Middle frontal gyrus (tissue), 1 donor: ENCODE data around the gene FMN1.

Experiments used
- DNase-seq: peaks from one replicate; pipeline ENCODE4 v3.0.0-alpha.2; 2015; ENCODE audit warnings: low spot score; ENCODE audit errors: extremely low spot score

The FMN1 gene

GRCh38 chr15:32933236-32933635 is 261.3 kb downstream of the FMN1 start:
- no peak for DNase-seq

- DNase-seq = no peak
These were observed 265.6 kb downstream of the FMN1 start for GRCh38 chr15:32928876-32929275.

GRCh38 chr15:32927124-32927523 is 267.4 kb downstream of the FMN1 start:
- no peak for DNase-seq

- DNase-seq = no peak
These were observed 271.3 kb downstream of the FMN1 start for GRCh38 chr15:32923176-32923575.

GRCh38 chr15:32922541-32922940 is 272.0 kb downstream of the FMN1 start:
- DNase-seq = no peak

- DNase-seq = no peak
These were observed 274.6 kb downstream of the FMN1 start for GRCh38 chr15:32919749-32920414.

- no peak for DNase-seq
These were observed 276.0 kb downstream of the FMN1 start for GRCh38 chr15:32918547-32918946.

GRCh38 chr15:32910839-32911238 is 283.7 kb downstream of the FMN1 start:
- DNase-seq = no peak

GRCh38 chr15:32909431-32909830 is 285.1 kb downstream of the FMN1 start:
- DNase-seq = no peak

- DNase-seq = no peak
These were observed 285.6 kb downstream of the FMN1 start for GRCh38 chr15:32908872-32909271.

- no peak for DNase-seq
These were observed 286.2 kb downstream of the FMN1 start for GRCh38 chr15:32908135-32908801.

GRCh38 chr15:32905481-32905880 is 289.0 kb downstream of the FMN1 start:
- DNase-seq = no peak

GRCh38 chr15:32904448-32904847 is 290.1 kb downstream of the FMN1 start:
- no peak for DNase-seq

GRCh38 chr15:32903591-32904290 is 290.8 kb downstream of the FMN1 start:
- no peak for DNase-seq

GRCh38 chr15:32901995-32902394 is 292.5 kb downstream of the FMN1 start:
- DNase-seq = no peak

GRCh38 chr15:32901192-32901591 is 293.3 kb downstream of the FMN1 start:
- no peak for DNase-seq

- no peak for DNase-seq
These were observed 295.4 kb downstream of the FMN1 start for GRCh38 chr15:32899126-32899596.

- no peak for DNase-seq
These were observed 296.1 kb downstream of the FMN1 start for GRCh38 chr15:32898414-32898813.

- no peak for DNase-seq
These were observed 301.1 kb downstream of the FMN1 start for GRCh38 chr15:32893421-32893820.

- DNase-seq = no peak
These were observed 305.3 kb downstream of the FMN1 start for GRCh38 chr15:32889214-32889613.

- no peak for DNase-seq
These were observed 306.2 kb downstream of the FMN1 start for GRCh38 chr15:32888221-32888761.

GRCh38 chr15:32887090-32887489 is 307.4 kb downstream of the FMN1 start:
- peak; percentile 20 for DNase-seq
